Activated T-helper 17 cell treated with anti-CD3 and anti-CD28 coated beads, Interleukin-2, amount 50 U/mL, for 72 hours (primary cell): Measurements from ENCODE around the gene PTPRR. TPM values are rescaled to one million over a fixed set of nuclear protein-coding genes. Genes with fewer than 3 reads are reported as not detected.

Source experiments
- ATAC-seq: fragments of 150-1000 bp; cut with Tn5 transposase; replicated peaks from 2 replicates; pipeline ENCODE4 v1.10.0; 2021; ENCODE audit warnings: mild to moderate bottlenecking, moderate library complexity
- H3K27ac Mint-ChIP-seq: one replicate; pipeline ENCODE4 v1.8.0; 2022; ENCODE audit warnings: mixed read lengths
- H3K27me3 Mint-ChIP-seq: one replicate; pipeline ENCODE4 v1.8.0; 2022; ENCODE audit warnings: mixed read lengths
- H3K36me3 Mint-ChIP-seq: one replicate; pipeline ENCODE4 v1.8.0; 2022; ENCODE audit warnings: low read depth, mild to moderate bottlenecking, mixed read lengths
- H3K4me1 Mint-ChIP-seq: one replicate; pipeline ENCODE4 v1.8.0; 2022; ENCODE audit warnings: mixed read lengths
- H3K4me3 Mint-ChIP-seq: one replicate; pipeline ENCODE4 v1.8.0; 2022; ENCODE audit warnings: mild to moderate bottlenecking, mixed read lengths
- H3K9me3 Mint-ChIP-seq: one replicate; pipeline ENCODE4 v1.8.0; 2022; ENCODE audit warnings: mixed read lengths
- total RNA-seq, 2 donors: library from RNA; stranded (reverse); gene quantifications; one replicate each; pipeline ENCODE4 v1.2.3, GENCODE V29; 2022

Gene PTPRR
- total RNA-seq, 2 donors from 2014 or later: not detected

- H3K4me1 Mint-ChIP-seq: no peaks in the 10 kb centered on the region
- no peaks in the 10 kb centered on the region for H3K9me3 Mint-ChIP-seq
- peak; percentile 19 for ATAC-seq
- no peak overlapping the region for H3K27ac Mint-ChIP-seq
- H3K36me3 Mint-ChIP-seq: no peaks in the 10 kb centered on the region
- H3K4me3 Mint-ChIP-seq: peak overlapping the region; percentile 40
- H3K27me3 Mint-ChIP-seq: peaks cover 44% of the 10 kb centered on the region
These were observed 310.6 kb downstream of the PTPRR start for GRCh38 chr12:70609739-70610491.

GRCh38 chr12:70609203-70609602 lies 311.3 kb downstream of the PTPRR start:
- no peaks in the 10 kb centered on the region for H3K36me3 Mint-ChIP-seq
- H3K27ac Mint-ChIP-seq: no peak overlapping the region
- H3K4me1 Mint-ChIP-seq: no peaks in the 10 kb centered on the region
- peak overlapping the region; percentile 24 for H3K4me3 Mint-ChIP-seq
- no peak for ATAC-seq
- peaks cover 48% of the 10 kb centered on the region for H3K27me3 Mint-ChIP-seq
- H3K9me3 Mint-ChIP-seq: no peaks in the 10 kb centered on the region

- Mint-ChIP-seq H3K9me3 (no peaks in the 10 kb centered on the region), H3K27ac (no peak overlapping the region), H3K27me3 (peaks cover 44% of the 10 kb centered on the region), H3K36me3 (no peaks in the 10 kb centered on the region), H3K4me3 (no peak overlapping the region), H3K4me1 (no peaks in the 10 kb centered on the region)
- no peak for ATAC-seq
These were observed 312.4 kb downstream of the PTPRR start for GRCh38 chr12:70608184-70608583.

GRCh38 chr12:70607107-70607506 lies 313.4 kb downstream of the PTPRR start:
- H3K4me1 Mint-ChIP-seq: no peaks in the 10 kb centered on the region
- no peak overlapping the region for H3K27ac Mint-ChIP-seq
- H3K27me3 Mint-ChIP-seq: peaks cover 40% of the 10 kb centered on the region
- H3K9me3 Mint-ChIP-seq: no peaks in the 10 kb centered on the region
- no peaks in the 10 kb centered on the region for H3K36me3 Mint-ChIP-seq
- no peak overlapping the region for H3K4me3 Mint-ChIP-seq
- no peak for ATAC-seq

- Mint-ChIP-seq H3K27me3 (peaks cover 45% of the 10 kb centered on the region), H3K4me1 (no peaks in the 10 kb centered on the region), H3K9me3 (no peaks in the 10 kb centered on the region), H3K4me3 (no peak overlapping the region), H3K36me3 (no peaks in the 10 kb centered on the region), H3K27ac (no peak overlapping the region)
- ATAC-seq: no peak
These were observed 314.6 kb downstream of the PTPRR start for GRCh38 chr12:70605976-70606375.

GRCh38 chr12:70604662-70605061 lies 315.9 kb downstream of the PTPRR start:
- Mint-ChIP-seq H3K9me3 (no peaks in the 10 kb centered on the region), H3K27ac (no peak overlapping the region), H3K27me3 (peaks cover 38% of the 10 kb centered on the region), H3K4me1 (no peaks in the 10 kb centered on the region), H3K36me3 (no peaks in the 10 kb centered on the region), H3K4me3 (no peak overlapping the region)
- ATAC-seq: no peak

GRCh38 chr12:70603044-70603443 lies 317.5 kb downstream of the PTPRR start:
- peaks cover 25% of the 10 kb centered on the region for H3K27me3 Mint-ChIP-seq
- no peak overlapping the region for H3K4me3 Mint-ChIP-seq
- no peaks in the 10 kb centered on the region for H3K4me1 Mint-ChIP-seq
- H3K27ac Mint-ChIP-seq: no peak overlapping the region
- ATAC-seq: no peak
- no peaks in the 10 kb centered on the region for H3K9me3 Mint-ChIP-seq
- H3K36me3 Mint-ChIP-seq: no peaks in the 10 kb centered on the region

- Mint-ChIP-seq H3K27ac (no peak overlapping the region), H3K27me3 (peaks cover 16% of the 10 kb centered on the region), H3K4me3 (no peak overlapping the region), H3K4me1 (no peaks in the 10 kb centered on the region), H3K9me3 (peaks cover 5% of the 10 kb centered on the region), H3K36me3 (no peaks in the 10 kb centered on the region)
- ATAC-seq: no peak
These were observed 321.9 kb downstream of the PTPRR start for GRCh38 chr12:70598467-70599193.

GRCh38 chr12:70592664-70593063 lies 327.9 kb downstream of the PTPRR start:
- H3K4me3 Mint-ChIP-seq: no peak overlapping the region
- H3K9me3 Mint-ChIP-seq: peaks cover 5% of the 10 kb centered on the region
- H3K36me3 Mint-ChIP-seq: no peaks in the 10 kb centered on the region
- no peak for ATAC-seq
- peaks cover 20% of the 10 kb centered on the region for H3K27me3 Mint-ChIP-seq
- no peak overlapping the region for H3K27ac Mint-ChIP-seq
- H3K4me1 Mint-ChIP-seq: no peaks in the 10 kb centered on the region

GRCh38 chr12:70590549-70591226 lies 329.9 kb downstream of the PTPRR start:
- no peaks in the 10 kb centered on the region for H3K4me1 Mint-ChIP-seq
- no peak overlapping the region for H3K27ac Mint-ChIP-seq
- peaks cover 30% of the 10 kb centered on the region for H3K27me3 Mint-ChIP-seq
- H3K36me3 Mint-ChIP-seq: no peaks in the 10 kb centered on the region
- H3K9me3 Mint-ChIP-seq: peaks cover 5% of the 10 kb centered on the region
- H3K4me3 Mint-ChIP-seq: no peak overlapping the region
- ATAC-seq: no peak

GRCh38 chr12:70590051-70590450 lies 330.5 kb downstream of the PTPRR start:
- Mint-ChIP-seq H3K4me3 (no peak overlapping the region), H3K27me3 (peaks cover 29% of the 10 kb centered on the region), H3K9me3 (peaks cover 5% of the 10 kb centered on the region), H3K4me1 (no peaks in the 10 kb centered on the region), H3K27ac (no peak overlapping the region), H3K36me3 (no peaks in the 10 kb centered on the region)
- peak; percentile 63 for ATAC-seq

Other genes starting within 250 kb of the PTPRR start
- gene TSPAN8, start 237.3 kb upstream of the PTPRR start, total RNA-seq: not detected